Adipocyte (in vitro differentiated cells): ENCODE measurements around the gene PTPRG.

Experiments
- DNase-seq: peaks from one replicate; pipeline ENCODE4 v3.0.0-alpha.2; 2015; ENCODE audit warnings: low read depth
- H3K27me3 ChIP-seq: replicated peaks from 2 replicates; pipeline ENCODE4 v1.7.0; 2013; ENCODE audit warnings: mild to moderate bottlenecking, low read length, moderate library complexity; ENCODE audit not compliant: control insufficient read depth, insufficient read depth
- H3K36me3 ChIP-seq: 2 replicates; pipeline ENCODE4 v1.7.0; 2013; ENCODE audit warnings: low read length, mild to moderate bottlenecking, moderate library complexity; ENCODE audit not compliant: control insufficient read depth, insufficient read depth, severe bottlenecking
- H3K4me1 ChIP-seq: 2 replicates; pipeline ENCODE4 v1.7.0; 2013; ENCODE audit warnings: mild to moderate bottlenecking, low read length, moderate library complexity; ENCODE audit not compliant: control insufficient read depth, insufficient read depth
- H3K4me3 ChIP-seq: 2 replicates; pipeline ENCODE4 v1.7.0; 2013; ENCODE audit warnings: mild to moderate bottlenecking, low read length, moderate library complexity
- H3K9ac ChIP-seq: 2 replicates; pipeline ENCODE4 v1.7.0; 2013; ENCODE audit warnings: mild to moderate bottlenecking, low read length, moderate library complexity
- H3K9me3 ChIP-seq: 2 replicates; pipeline ENCODE4 v1.7.0; 2013; ENCODE audit warnings: mild to moderate bottlenecking, low read length, moderate library complexity; ENCODE audit not compliant: control insufficient read depth

Gene PTPRG

DNA sequence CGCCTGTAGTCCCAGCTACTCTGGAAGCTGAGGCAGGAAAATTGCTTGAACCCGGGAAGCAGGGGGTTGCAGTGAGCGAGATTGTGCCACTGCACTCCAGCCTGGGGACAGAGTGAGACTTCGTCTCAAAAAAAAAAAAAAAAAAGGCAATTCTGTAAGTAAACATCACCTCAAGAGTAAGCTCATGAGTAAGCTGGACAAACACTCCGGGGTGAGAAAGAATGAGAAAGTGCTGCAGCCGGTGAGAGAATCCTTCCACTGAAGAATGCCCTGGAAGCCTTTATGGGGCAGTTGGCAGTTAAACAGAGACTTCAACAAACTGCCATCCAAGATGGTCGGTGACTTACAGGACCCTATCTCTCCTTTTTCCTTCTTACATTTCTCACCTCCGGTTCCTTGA, 764.5 kb downstream of the PTPRG start:
- Histone ChIP-seq H3K4me3 (no peak overlapping the region), H3K9ac (no peak overlapping the region), H3K27me3 (no peaks in the 10 kb centered on the region), H3K36me3 (peaks cover 7% of the 10 kb centered on the region), H3K9me3 (no peaks in the 10 kb centered on the region), H3K4me1 (no peaks in the 10 kb centered on the region)
- DNase-seq = no peak

DNA sequence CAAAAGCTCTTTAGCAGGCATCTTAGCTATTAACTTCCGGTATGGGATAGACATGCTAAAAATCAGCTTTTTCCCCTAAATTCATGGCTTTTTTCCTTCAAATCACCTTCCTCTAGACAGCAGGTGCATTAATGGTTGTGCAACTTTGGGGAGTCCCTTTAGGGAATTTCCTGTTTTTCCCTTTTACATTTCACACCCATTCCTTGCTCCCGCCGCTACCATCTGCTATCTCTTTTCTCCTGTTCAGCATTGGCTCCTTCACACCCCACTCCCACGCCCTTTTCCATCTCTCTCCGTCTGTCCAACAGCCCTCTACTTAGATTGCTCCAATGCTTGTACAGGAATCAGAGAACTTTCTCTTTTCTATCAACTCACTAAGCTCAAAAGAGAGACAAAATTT, 768.6 kb downstream of the PTPRG start:
- no peaks in the 10 kb centered on the region for H3K9me3 ChIP-seq
- DNase-seq = no peak
- H3K27me3 ChIP-seq = no peaks in the 10 kb centered on the region
- H3K4me1 ChIP-seq = no peaks in the 10 kb centered on the region
- no peak overlapping the region for H3K4me3 ChIP-seq
- no peak overlapping the region for H3K9ac ChIP-seq
- no peaks in the 10 kb centered on the region for H3K36me3 ChIP-seq

DNA sequence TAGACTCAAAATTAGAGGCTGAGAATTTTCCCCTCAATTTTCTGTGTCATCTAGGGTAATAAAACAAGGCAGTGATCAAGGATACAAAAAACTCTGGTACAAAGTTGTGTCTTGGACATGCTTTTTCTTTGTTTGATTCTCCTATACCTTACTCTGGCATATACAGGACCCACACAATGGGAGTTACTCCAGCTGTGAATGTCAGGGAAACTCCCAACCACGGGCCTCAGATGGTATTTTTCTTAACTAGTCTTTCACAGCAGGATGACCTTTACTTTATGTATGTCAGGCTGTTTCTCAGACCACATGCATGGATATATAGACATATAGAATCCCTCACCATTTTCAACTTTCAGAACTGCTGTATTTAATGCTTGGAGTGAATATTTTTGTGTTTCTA, 770.6 kb downstream of the PTPRG start:
- Histone ChIP-seq H3K9me3 (no peaks in the 10 kb centered on the region), H3K4me1 (no peaks in the 10 kb centered on the region), H3K27me3 (no peaks in the 10 kb centered on the region), H3K9ac (no peak overlapping the region), H3K36me3 (no peaks in the 10 kb centered on the region), H3K4me3 (no peak overlapping the region)
- no peak for DNase-seq

DNA sequence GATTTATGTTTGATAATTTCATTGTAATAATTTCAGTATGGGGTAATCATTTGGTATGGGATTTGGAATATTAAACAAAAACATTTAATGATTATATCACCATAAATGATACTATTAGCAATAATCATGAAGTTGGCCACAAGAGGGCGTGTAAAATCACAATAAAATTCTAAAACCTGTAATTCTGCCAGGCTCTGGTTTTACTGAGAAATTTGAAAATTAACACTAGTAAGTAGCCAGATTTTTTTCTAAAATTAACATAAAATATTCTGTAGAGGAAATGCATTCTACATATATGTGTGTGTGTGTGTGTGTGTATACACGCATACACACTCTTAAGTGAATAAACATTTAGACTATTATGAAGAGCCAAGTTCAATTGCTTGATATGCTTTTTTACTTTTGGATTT, 771.5 kb downstream of the PTPRG start:
- no peak overlapping the region for H3K4me3 ChIP-seq
- H3K36me3 ChIP-seq = no peaks in the 10 kb centered on the region
- no peaks in the 10 kb centered on the region for H3K27me3 ChIP-seq
- H3K4me1 ChIP-seq = no peaks in the 10 kb centered on the region
- H3K9ac ChIP-seq = no peak overlapping the region
- no peaks in the 10 kb centered on the region for H3K9me3 ChIP-seq
- peak; percentile 72 for DNase-seq

DNA sequence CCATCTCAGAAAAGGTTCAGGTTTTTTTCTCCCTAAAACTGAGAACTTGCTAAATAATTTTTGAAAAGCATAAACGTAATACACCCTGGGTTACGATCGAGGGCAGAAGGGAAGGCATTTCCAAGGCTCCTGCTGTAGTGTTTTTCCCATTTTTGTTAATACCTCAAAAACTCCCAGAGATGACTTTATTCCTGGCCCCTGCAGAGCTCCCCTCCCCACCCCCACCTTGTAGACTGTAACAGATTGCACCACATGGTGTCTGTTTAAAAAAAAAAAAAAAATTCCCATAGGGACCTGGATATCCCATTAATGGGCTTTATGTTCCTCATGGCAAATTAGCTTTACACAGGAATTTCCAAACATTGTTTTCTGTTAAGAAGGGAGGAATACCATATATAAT, 773.8 kb downstream of the PTPRG start:
- Histone ChIP-seq H3K9me3 (no peaks in the 10 kb centered on the region), H3K4me3 (no peak overlapping the region), H3K4me1 (no peaks in the 10 kb centered on the region), H3K36me3 (no peaks in the 10 kb centered on the region), H3K27me3 (no peaks in the 10 kb centered on the region), H3K9ac (no peak overlapping the region)
- DNase-seq = no peak

DNA sequence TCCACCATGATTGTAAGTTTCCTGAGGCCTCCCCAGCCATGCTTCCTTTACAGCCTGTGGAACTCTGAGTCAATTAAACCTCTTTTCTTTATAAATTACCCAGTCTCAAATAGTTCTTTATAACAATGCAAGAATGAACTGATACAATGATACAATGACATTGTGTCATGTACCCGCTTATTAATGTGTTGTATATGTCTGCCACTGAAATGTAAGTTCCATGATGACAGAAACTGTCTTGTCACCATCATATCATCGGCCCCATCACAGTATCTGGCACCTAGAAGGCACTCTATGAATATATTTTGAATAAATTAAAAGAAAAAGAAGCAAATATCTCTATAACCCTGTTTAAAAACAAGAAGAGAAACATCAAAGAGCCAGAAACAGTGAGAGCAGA, 782.4 kb downstream of the PTPRG start:
- no peaks in the 10 kb centered on the region for H3K4me1 ChIP-seq
- no peaks in the 10 kb centered on the region for H3K36me3 ChIP-seq
- H3K9ac ChIP-seq = no peak overlapping the region
- H3K27me3 ChIP-seq = no peaks in the 10 kb centered on the region
- H3K4me3 ChIP-seq = no peak overlapping the region
- H3K9me3 ChIP-seq = no peaks in the 10 kb centered on the region
- DNase-seq = no peak
